Calu3 (cell line): ENCODE data around the gene ABCG1. TPM values are rescaled to one million over a fixed set of nuclear protein-coding genes. Genes with fewer than 3 reads are reported as not detected.

Experiments used
- BruUV-seq: library from RNA; stranded (reverse); fragments of 400-500 nt; replicated peaks from 2 replicates; lab custom pipeline; 2021; lab: Mats Ljungman, UMichigan
- CTCF ChIA-PET: fragments of 300-600 bp; sonication (Branson Sonifier 250); formaldehyde crosslinking; loops from one replicate; lab custom pipeline; 2022; ENCODE audit warnings: antibody characterized with exemption; lab: Charles Lee
- DNase-seq: peaks from one replicate; pipeline ENCODE4 v3.0.0; 2022
- H3K27ac Mint-ChIP-seq: one replicate; pipeline ENCODE4 v1.8.0; 2022; ENCODE audit warnings: mixed read lengths; ENCODE audit not compliant: unreplicated experiment
- H3K27me3 Mint-ChIP-seq: one replicate; pipeline ENCODE4 v1.8.0; 2022; ENCODE audit warnings: mixed read lengths; ENCODE audit not compliant: unreplicated experiment
- H3K36me3 Mint-ChIP-seq: one replicate; pipeline ENCODE4 v1.8.0; 2022; ENCODE audit warnings: mild to moderate bottlenecking, moderate library complexity, mixed read lengths; ENCODE audit not compliant: insufficient read depth, unreplicated experiment
- H3K4me1 Mint-ChIP-seq: one replicate; pipeline ENCODE4 v1.8.0; 2022; ENCODE audit warnings: mild to moderate bottlenecking, low read depth, mixed read lengths; ENCODE audit not compliant: unreplicated experiment
- H3K4me3 Mint-ChIP-seq: one replicate; pipeline ENCODE4 v1.8.0; 2022; ENCODE audit warnings: mild to moderate bottlenecking, low read depth, moderate library complexity, mixed read lengths; ENCODE audit not compliant: unreplicated experiment
- H3K9me3 Mint-ChIP-seq: one replicate; pipeline ENCODE4 v1.8.0; 2022; ENCODE audit warnings: low read depth, mixed read lengths; ENCODE audit not compliant: unreplicated experiment
- intact Hi-C: fragments of 100-400 bp; cut with micrococcal nuclease; formaldehyde crosslinking; loops from one replicate; pipeline ENCODE4 v1.10.0; 2022; ENCODE audit not compliant: unreplicated experiment
- total RNA-seq: library from RNA; stranded (reverse); gene quantifications from 2 replicates; pipeline ENCODE4 v1.2.3, GENCODE V29; 2022
- TF ChIP-seq, protein P1 (sequence below): fragments of 200-600 bp; IDR thresholded peaks from one replicate; pipeline ENCODE4 v1.8.0; 2022; ENCODE audit warnings: antibody characterized with exemption; ENCODE audit not compliant: unreplicated experiment

Gene ABCG1
- total RNA-seq, 1 experiment from 2014 or later = 0.19 TPM

DNA sequence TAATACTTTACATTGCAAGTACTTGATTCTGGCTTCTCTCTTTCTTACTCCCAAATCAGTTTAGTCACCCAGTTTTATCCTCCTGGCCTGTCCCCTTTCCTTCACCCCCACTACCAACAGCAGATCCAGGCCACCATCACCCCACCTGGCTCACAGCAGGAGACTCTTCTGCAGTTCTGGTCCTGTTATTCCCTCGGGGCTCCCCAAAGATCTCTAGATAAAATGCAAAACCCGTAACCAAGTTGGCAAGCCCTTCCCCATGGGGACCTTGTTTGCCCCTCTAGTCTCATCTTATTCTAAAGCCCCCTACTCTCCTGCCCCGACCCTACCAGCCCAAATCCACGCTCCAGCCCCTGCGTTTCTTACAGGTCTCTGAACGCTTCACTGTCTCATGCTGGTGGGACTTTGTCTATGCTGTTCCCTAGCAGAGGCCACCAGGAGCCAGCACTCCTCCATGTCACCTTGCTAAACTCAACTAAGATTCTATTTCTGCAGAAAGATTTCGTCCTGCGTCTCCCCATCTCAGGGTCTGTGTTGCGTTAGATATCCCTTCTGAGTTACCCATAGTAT lies 4.0 kb downstream of the ABCG1 start:
- peaks cover 69% of the 10 kb centered on the region for H3K27me3 Mint-ChIP-seq

DNA sequence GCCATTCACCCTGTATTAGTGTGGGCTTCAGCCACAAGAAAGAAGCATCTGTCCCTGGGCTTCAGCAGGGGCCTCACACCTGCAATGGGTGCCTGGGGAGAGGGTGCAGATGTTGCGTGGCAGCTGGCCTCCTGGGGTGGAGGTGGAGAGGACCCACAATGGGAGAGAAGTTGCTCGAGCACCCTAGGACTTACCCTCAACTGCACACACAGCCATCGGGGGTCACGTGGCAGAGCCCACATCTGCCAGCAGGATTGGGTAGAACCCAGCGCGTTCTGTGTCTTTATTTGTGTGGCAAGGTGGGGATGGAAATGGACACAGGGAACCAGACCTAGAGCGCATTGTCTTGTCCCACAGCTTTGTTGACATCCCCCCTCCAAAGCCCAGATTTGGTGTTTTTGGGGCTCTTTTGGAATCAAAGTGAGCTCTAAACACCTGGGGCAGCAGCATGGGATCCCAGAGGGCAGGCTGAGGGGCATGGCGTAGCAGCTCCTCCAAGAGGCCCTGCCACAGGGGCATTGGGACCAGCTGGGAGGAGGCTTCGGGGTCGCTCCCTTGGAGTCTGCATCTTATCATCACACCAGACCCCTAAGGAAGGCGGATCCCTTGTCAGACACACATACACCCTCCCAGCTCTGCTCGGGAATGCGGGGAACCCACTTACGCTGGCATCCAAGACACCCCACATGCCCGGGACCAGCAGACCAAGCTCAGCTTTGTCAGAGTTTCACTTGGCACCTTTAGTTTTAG lies 5.1 kb downstream of the ABCG1 start:
- intact Hi-C loops = no loop called here
- peaks cover 74% of the 10 kb centered on the region for H3K27me3 Mint-ChIP-seq
- H3K4me1 Mint-ChIP-seq = peaks cover 9% of the 10 kb centered on the region
- DNase-seq = no peak
- CTCF ChIA-PET = interaction anchor here (0.7 kb wide), 1 partner anchor 30 kb away, joined by 6 read pairs; no protein-coding TSS in a partner anchor
- no peak overlapping the region for H3K27ac Mint-ChIP-seq
- H3K4me3 Mint-ChIP-seq = no peak overlapping the region
- no peaks in the 10 kb centered on the region for H3K9me3 Mint-ChIP-seq
- TF ChIP-seq, protein P1, sequence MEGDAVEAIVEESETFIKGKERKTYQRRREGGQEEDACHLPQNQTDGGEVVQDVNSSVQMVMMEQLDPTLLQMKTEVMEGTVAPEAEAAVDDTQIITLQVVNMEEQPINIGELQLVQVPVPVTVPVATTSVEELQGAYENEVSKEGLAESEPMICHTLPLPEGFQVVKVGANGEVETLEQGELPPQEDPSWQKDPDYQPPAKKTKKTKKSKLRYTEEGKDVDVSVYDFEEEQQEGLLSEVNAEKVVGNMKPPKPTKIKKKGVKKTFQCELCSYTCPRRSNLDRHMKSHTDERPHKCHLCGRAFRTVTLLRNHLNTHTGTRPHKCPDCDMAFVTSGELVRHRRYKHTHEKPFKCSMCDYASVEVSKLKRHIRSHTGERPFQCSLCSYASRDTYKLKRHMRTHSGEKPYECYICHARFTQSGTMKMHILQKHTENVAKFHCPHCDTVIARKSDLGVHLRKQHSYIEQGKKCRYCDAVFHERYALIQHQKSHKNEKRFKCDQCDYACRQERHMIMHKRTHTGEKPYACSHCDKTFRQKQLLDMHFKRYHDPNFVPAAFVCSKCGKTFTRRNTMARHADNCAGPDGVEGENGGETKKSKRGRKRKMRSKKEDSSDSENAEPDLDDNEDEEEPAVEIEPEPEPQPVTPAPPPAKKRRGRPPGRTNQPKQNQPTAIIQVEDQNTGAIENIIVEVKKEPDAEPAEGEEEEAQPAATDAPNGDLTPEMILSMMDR = no peak
- BruUV-seq = no TSS peak
- H3K36me3 Mint-ChIP-seq = peaks cover 5% of the 10 kb centered on the region

More for the DNA sequence above, 4.0 kb downstream of the ABCG1 start:
- intact Hi-C loops = no loop called here
- H3K27ac Mint-ChIP-seq = no peak overlapping the region
- H3K9me3 Mint-ChIP-seq = no peaks in the 10 kb centered on the region
- H3K4me3 Mint-ChIP-seq = no peak overlapping the region
- H3K36me3 Mint-ChIP-seq = peaks cover 5% of the 10 kb centered on the region
- H3K4me1 Mint-ChIP-seq = peaks cover 9% of the 10 kb centered on the region
- CTCF ChIA-PET = no interaction called here
- BruUV-seq = no TSS peak
- no peak for DNase-seq
- TF ChIP-seq, protein P1 = no peak

- intact Hi-C loops = no loop called here
- DNase-seq = no peak
- no peak overlapping the region for H3K4me3 Mint-ChIP-seq
- no peaks in the 10 kb centered on the region for H3K9me3 Mint-ChIP-seq
- BruUV-seq = no TSS peak
- H3K4me1 Mint-ChIP-seq = peaks cover 6% of the 10 kb centered on the region
- TF ChIP-seq, protein P1 = no peak
- CTCF ChIA-PET = interaction anchor here (0.7 kb wide), 1 partner anchor 31 kb away, joined by 6 read pairs; no protein-coding TSS in a partner anchor
- H3K36me3 Mint-ChIP-seq = peaks cover 3% of the 10 kb centered on the region
- H3K27ac Mint-ChIP-seq = no peak overlapping the region
- H3K27me3 Mint-ChIP-seq = peaks cover 74% of the 10 kb centered on the region
Observed at GRCh38 chr21:42225042-42225441, 6.1 kb downstream of the ABCG1 start.

DNA sequence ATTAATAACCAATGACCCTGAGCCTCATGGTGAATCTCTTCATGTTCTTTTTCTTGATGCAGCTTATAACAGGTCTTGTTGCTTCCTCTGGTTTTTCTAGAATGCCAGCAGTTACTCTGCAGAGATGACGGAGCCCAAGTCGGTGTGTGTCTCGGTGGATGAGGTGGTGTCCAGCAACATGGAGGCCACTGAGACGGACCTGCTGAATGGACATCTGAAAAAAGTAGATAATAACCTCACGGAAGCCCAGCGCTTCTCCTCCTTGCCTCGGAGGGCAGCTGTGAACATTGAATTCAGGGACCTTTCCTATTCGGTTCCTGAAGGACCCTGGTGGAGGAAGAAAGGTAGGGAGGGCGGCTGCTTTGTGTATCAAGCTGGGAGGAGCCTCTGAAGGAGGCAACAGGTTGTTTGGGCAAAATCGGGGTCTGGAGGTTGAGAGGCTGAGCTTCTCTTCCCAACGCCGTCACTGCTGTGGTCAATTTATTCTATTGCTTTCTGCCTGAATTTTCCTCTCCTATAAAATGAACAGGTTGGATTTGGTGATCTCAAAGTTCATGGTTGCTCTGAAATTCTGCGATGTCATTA lies 6.7 kb downstream of the ABCG1 start:
- BruUV-seq = no TSS peak
- no peaks in the 10 kb centered on the region for H3K4me1 Mint-ChIP-seq
- no peaks in the 10 kb centered on the region for H3K9me3 Mint-ChIP-seq
- CTCF ChIA-PET = no interaction called here
- TF ChIP-seq, protein P1 = no peak
- no peak overlapping the region for H3K4me3 Mint-ChIP-seq
- H3K36me3 Mint-ChIP-seq = no peaks in the 10 kb centered on the region
- intact Hi-C loops = no loop called here
- H3K27ac Mint-ChIP-seq = no peak overlapping the region
- H3K27me3 Mint-ChIP-seq = peaks cover 68% of the 10 kb centered on the region
- no peak for DNase-seq
